ENCODE data around the gene PRR29.
"Not testable (repeated sequence)": the region's sequence is repeated elsewhere in the genome, so short reads cannot be mapped to it uniquely, and the experiment has no call there.

Gene PRR29

GRCh38 chr17:63974594-63975192 is 23.5 kb upstream of the PRR29 start:
- no peak for DNase-seq (ENCODE audit: low read depth in 1 of 2, low spot score in 1 of 2)

GRCh38 chr17:63975541-63976092 is 22.5 kb upstream of the PRR29 start:
- DNase-seq (ENCODE audit: low read depth in 1 of 2, low spot score in 1 of 2): no peak

- DNase-seq (ENCODE audit: low read depth in 1 of 2, low spot score in 1 of 2): no peak
Measured at GRCh38 chr17:63976702-63977101, 21.4 kb upstream of the PRR29 start.

- DNase-seq (ENCODE audit: low read depth in 1 of 2, low spot score in 1 of 2): no peak
Measured at GRCh38 chr17:63978272-63979200, 19.6 kb upstream of the PRR29 start.

- DNase-seq (ENCODE audit: low read depth in 1 of 2, low spot score in 1 of 2): not testable (repeated sequence)
Measured at GRCh38 chr17:63982641-63983040, 15.5 kb upstream of the PRR29 start.

- DNase-seq (ENCODE audit: low read depth in 1 of 2, low spot score in 1 of 2): no peak
Measured at GRCh38 chr17:63983320-63983719, 14.8 kb upstream of the PRR29 start.

GRCh38 chr17:63984236-63984635 is 13.9 kb upstream of the PRR29 start:
- no peak for DNase-seq (ENCODE audit: low read depth in 1 of 2, low spot score in 1 of 2)

- DNase-seq (ENCODE audit: low read depth in 1 of 2, low spot score in 1 of 2): peak in 1 of 2 donors; percentile 28
Measured at GRCh38 chr17:63984651-63985386, 13.3 kb upstream of the PRR29 start.

- DNase-seq (ENCODE audit: low read depth in 1 of 2, low spot score in 1 of 2): no peak
Measured at GRCh38 chr17:63985387-63986140, 12.6 kb upstream of the PRR29 start.

- no peak for DNase-seq (ENCODE audit: low read depth in 1 of 2, low spot score in 1 of 2)
Measured at GRCh38 chr17:63986821-63987220, 11.3 kb upstream of the PRR29 start.

GRCh38 chr17:63987221-63988126 is 10.7 kb upstream of the PRR29 start:
- DNase-seq (ENCODE audit: low read depth in 1 of 2, low spot score in 1 of 2): no peak

GRCh38 chr17:63988127-63988478 is 10.0 kb upstream of the PRR29 start:
- no peak for DNase-seq (ENCODE audit: low read depth in 1 of 2, low spot score in 1 of 2)

GRCh38 chr17:63988741-63989621 is 9.2 kb upstream of the PRR29 start:
- no peak for DNase-seq (ENCODE audit: low read depth in 1 of 2, low spot score in 1 of 2)

- no peak for DNase-seq (ENCODE audit: low read depth in 1 of 2, low spot score in 1 of 2)
Measured at GRCh38 chr17:63989622-63990345, 8.4 kb upstream of the PRR29 start.

- no peak for DNase-seq (ENCODE audit: low read depth in 1 of 2, low spot score in 1 of 2)
Measured at GRCh38 chr17:63991611-63992010, 6.5 kb upstream of the PRR29 start.

GRCh38 chr17:63993368-63993985 is 4.7 kb upstream of the PRR29 start:
- DNase-seq (ENCODE audit: low read depth in 1 of 2, low spot score in 1 of 2): no peak

GRCh38 chr17:63995626-63996025 is 2.5 kb upstream of the PRR29 start:
- DNase-seq (ENCODE audit: low read depth in 1 of 2, low spot score in 1 of 2): no peak

Data from stimulated activated CD4-positive, alpha-beta T cell treated with anti-CD3 and anti-CD28 coated beads, Interleukin-15, amount 100 ng/mL, for 1 hour (primary cell).